Measurements from ENCODE around the gene GPATCH8.

- TF ChIP-seq CTCF (optimal IDR thresholded peaks at IDR 0.05 in 1 of 3, IDR thresholded peaks at IDR 0.05 in 1 of 3, conservative IDR thresholded peaks at IDR 0.05 in 1 of 3; ENCODE audit: extremely low read depth in 1 of 3, insufficient read depth in 2 of 3, low read length in 3 of 3) (no peak), EZH2 (IDR thresholded peaks at IDR 0.05; ENCODE audit: low read length) (no peak)
Measured at GRCh38 chr17:44448412-44448811, 54.8 kb downstream of the GPATCH8 start.

Data from keratinocyte (primary cell).